ENCODE measurements around the gene ASIC4.

Gene ASIC4

GRCh38 chr2:219475278-219475677 is 39.0 kb upstream of the ASIC4 start:
- Mint-ChIP-seq H3K9me3 (no peaks in the 10 kb centered on the region), H3K4me3 (no peak overlapping the region), H3K27me3 (peaks cover 3% of the 10 kb centered on the region), H3K4me1 (ENCODE audit: low read depth) (peaks cover 4% of the 10 kb centered on the region), H3K27ac (no peak overlapping the region), H3K36me3 (ENCODE audit: low read depth) (no peaks in the 10 kb centered on the region)
- no peak for DNase-seq

GRCh38 chr2:219475697-219476651 is 38.3 kb upstream of the ASIC4 start:
- H3K4me1 Mint-ChIP-seq (ENCODE audit: low read depth) = peaks cover 4% of the 10 kb centered on the region
- H3K27ac Mint-ChIP-seq = no peak overlapping the region
- peaks cover 7% of the 10 kb centered on the region for H3K27me3 Mint-ChIP-seq
- H3K4me3 Mint-ChIP-seq = no peak overlapping the region
- no peaks in the 10 kb centered on the region for H3K9me3 Mint-ChIP-seq
- DNase-seq = peak; percentile 77
- no peaks in the 10 kb centered on the region for H3K36me3 Mint-ChIP-seq (ENCODE audit: low read depth)

GRCh38 chr2:219476652-219477151 is 37.6 kb upstream of the ASIC4 start:
- no peak for DNase-seq
- peaks cover 11% of the 10 kb centered on the region for H3K27me3 Mint-ChIP-seq
- no peaks in the 10 kb centered on the region for H3K36me3 Mint-ChIP-seq (ENCODE audit: low read depth)
- H3K4me1 Mint-ChIP-seq (ENCODE audit: low read depth) = peaks cover 4% of the 10 kb centered on the region
- H3K4me3 Mint-ChIP-seq = no peak overlapping the region
- H3K9me3 Mint-ChIP-seq = no peaks in the 10 kb centered on the region
- no peak overlapping the region for H3K27ac Mint-ChIP-seq

- Mint-ChIP-seq H3K4me1 (ENCODE audit: low read depth) (peaks cover 4% of the 10 kb centered on the region), H3K4me3 (no peak overlapping the region), H3K27ac (no peak overlapping the region), H3K9me3 (no peaks in the 10 kb centered on the region), H3K36me3 (ENCODE audit: low read depth) (no peaks in the 10 kb centered on the region), H3K27me3 (peaks cover 16% of the 10 kb centered on the region)
- no peak for DNase-seq
These were observed 37.1 kb upstream of the ASIC4 start for GRCh38 chr2:219477179-219477578.

- Mint-ChIP-seq H3K4me3 (no peak overlapping the region), H3K27ac (no peak overlapping the region), H3K36me3 (ENCODE audit: low read depth) (no peaks in the 10 kb centered on the region), H3K9me3 (no peaks in the 10 kb centered on the region), H3K4me1 (ENCODE audit: low read depth) (peaks cover 4% of the 10 kb centered on the region), H3K27me3 (peaks cover 23% of the 10 kb centered on the region)
- no peak for DNase-seq
These were observed 36.5 kb upstream of the ASIC4 start for GRCh38 chr2:219477815-219478214.

- no peaks in the 10 kb centered on the region for H3K36me3 Mint-ChIP-seq (ENCODE audit: low read depth)
- no peak overlapping the region for H3K27ac Mint-ChIP-seq
- H3K27me3 Mint-ChIP-seq = peaks cover 29% of the 10 kb centered on the region
- no peaks in the 10 kb centered on the region for H3K9me3 Mint-ChIP-seq
- no peak for DNase-seq
- no peak overlapping the region for H3K4me3 Mint-ChIP-seq
- H3K4me1 Mint-ChIP-seq (ENCODE audit: low read depth) = peaks cover 6% of the 10 kb centered on the region
These were observed 35.4 kb upstream of the ASIC4 start for GRCh38 chr2:219478916-219479315.

GRCh38 chr2:219480004-219480403 is 34.3 kb upstream of the ASIC4 start:
- Mint-ChIP-seq H3K4me3 (no peak overlapping the region), H3K9me3 (no peaks in the 10 kb centered on the region), H3K27me3 (peaks cover 35% of the 10 kb centered on the region), H3K36me3 (ENCODE audit: low read depth) (no peaks in the 10 kb centered on the region), H3K4me1 (ENCODE audit: low read depth) (peaks cover 8% of the 10 kb centered on the region), H3K27ac (no peak overlapping the region)
- no peak for DNase-seq

GRCh38 chr2:219482674-219483405 is 31.4 kb upstream of the ASIC4 start:
- Mint-ChIP-seq H3K4me3 (no peak overlapping the region), H3K27me3 (peaks cover 60% of the 10 kb centered on the region), H3K27ac (no peak overlapping the region), H3K36me3 (ENCODE audit: low read depth) (no peaks in the 10 kb centered on the region), H3K9me3 (no peaks in the 10 kb centered on the region), H3K4me1 (ENCODE audit: low read depth) (peaks cover 6% of the 10 kb centered on the region)
- no peak for DNase-seq

GRCh38 chr2:219483451-219484342 is 30.6 kb upstream of the ASIC4 start:
- Mint-ChIP-seq H3K4me1 (ENCODE audit: low read depth) (peaks cover 6% of the 10 kb centered on the region), H3K27ac (no peak overlapping the region), H3K4me3 (peak overlapping the region; percentile 49), H3K9me3 (no peaks in the 10 kb centered on the region), H3K27me3 (peaks cover 62% of the 10 kb centered on the region), H3K36me3 (ENCODE audit: low read depth) (no peaks in the 10 kb centered on the region)
- DNase-seq = peak; percentile 45

- H3K4me3 Mint-ChIP-seq = peak overlapping the region; percentile 49
- peaks cover 68% of the 10 kb centered on the region for H3K27me3 Mint-ChIP-seq
These were observed 29.7 kb upstream of the ASIC4 start for GRCh38 chr2:219484343-219485200.

GRCh38 chr2:219485201-219485580 is 29.1 kb upstream of the ASIC4 start:
- no peak for DNase-seq
- Mint-ChIP-seq H3K4me1 (ENCODE audit: low read depth) (peaks cover 6% of the 10 kb centered on the region), H3K27me3 (peaks cover 69% of the 10 kb centered on the region), H3K4me3 (no peak overlapping the region), H3K9me3 (no peaks in the 10 kb centered on the region), H3K36me3 (ENCODE audit: low read depth) (no peaks in the 10 kb centered on the region), H3K27ac (no peak overlapping the region)

More at GRCh38 chr2:219484343-219485200, 29.7 kb upstream of the ASIC4 start:
- no peaks in the 10 kb centered on the region for H3K9me3 Mint-ChIP-seq
- H3K36me3 Mint-ChIP-seq (ENCODE audit: low read depth) = no peaks in the 10 kb centered on the region
- DNase-seq = peak; percentile 51
- no peak overlapping the region for H3K27ac Mint-ChIP-seq
- peaks cover 6% of the 10 kb centered on the region for H3K4me1 Mint-ChIP-seq (ENCODE audit: low read depth)

- Mint-ChIP-seq H3K4me1 (ENCODE audit: low read depth) (peaks cover 6% of the 10 kb centered on the region), H3K27ac (no peak overlapping the region), H3K36me3 (ENCODE audit: low read depth) (no peaks in the 10 kb centered on the region), H3K4me3 (no peak overlapping the region), H3K27me3 (peaks cover 64% of the 10 kb centered on the region), H3K9me3 (no peaks in the 10 kb centered on the region)
- no peak for DNase-seq
These were observed 27.8 kb upstream of the ASIC4 start for GRCh38 chr2:219486380-219486959.

GRCh38 chr2:219488149-219488843 is 26.0 kb upstream of the ASIC4 start:
- Mint-ChIP-seq H3K4me1 (ENCODE audit: low read depth) (peaks cover 6% of the 10 kb centered on the region), H3K9me3 (no peaks in the 10 kb centered on the region), H3K27ac (no peak overlapping the region), H3K36me3 (ENCODE audit: low read depth) (no peaks in the 10 kb centered on the region), H3K27me3 (peaks cover 62% of the 10 kb centered on the region), H3K4me3 (no peak overlapping the region)
- DNase-seq = no peak

Data from activated T-cell treated with anti-CD3 and anti-CD28 coated beads, Interleukin-2, amount 50 U/mL, for 24 hours (primary cell).